Glutamatergic neuron (in vitro differentiated cells): Measurements from ENCODE around the gene NLRP1. TPM values are rescaled to one million over a fixed set of nuclear protein-coding genes. Genes with fewer than 3 reads are reported as not detected.

Experiments
- DNase-seq: peaks from one replicate; pipeline ENCODE4 v3.0.0; 2022
- H3K27ac Mint-ChIP-seq: one replicate; pipeline ENCODE4 v1.8.0; 2020; ENCODE audit warnings: mild to moderate bottlenecking, mixed read lengths, inconsistent platforms; ENCODE audit not compliant: unreplicated experiment
- H3K27me3 Mint-ChIP-seq: one replicate; pipeline ENCODE4 v1.8.0; 2020; ENCODE audit warnings: mild to moderate bottlenecking, moderate library complexity, mixed read lengths, inconsistent platforms; ENCODE audit not compliant: unreplicated experiment
- H3K36me3 Mint-ChIP-seq: one replicate; pipeline ENCODE4 v1.8.0; 2020; ENCODE audit warnings: mild to moderate bottlenecking, mixed read lengths, inconsistent platforms; ENCODE audit not compliant: unreplicated experiment
- H3K4me1 Mint-ChIP-seq: one replicate; pipeline ENCODE4 v1.8.0; 2020; ENCODE audit warnings: mild to moderate bottlenecking, low read depth, mixed read lengths, inconsistent platforms; ENCODE audit not compliant: unreplicated experiment
- H3K4me3 Mint-ChIP-seq: one replicate; pipeline ENCODE4 v1.8.0; 2020; ENCODE audit warnings: mild to moderate bottlenecking, mixed read lengths, inconsistent platforms; ENCODE audit not compliant: unreplicated experiment
- H3K9me3 Mint-ChIP-seq: one replicate; pipeline ENCODE4 v1.8.0; 2020; ENCODE audit warnings: mild to moderate bottlenecking, moderate library complexity, mixed read lengths, inconsistent platforms; ENCODE audit not compliant: unreplicated experiment
- total RNA-seq: library from RNA; stranded (reverse); fragmentation: NEBNext Ultra II Directional; extraction: Animal tissue kit (Norgen Biotek cat#: 25700); gene quantifications from one replicate; pipeline ENCODE4 v1.2.1, GENCODE V29; 2021; ENCODE audit not compliant: unreplicated experiment
- TF ChIP-seq, protein P1 (sequence below): fragments of 200-600 bp; sonication (generic); IDR thresholded peaks from one replicate; pipeline ENCODE4 v1.5.0; 2021; ENCODE audit not compliant: partially characterized antibody, unreplicated experiment

The NLRP1 gene
- total RNA-seq, 1 donor from 2014 or later: 69.5 TPM

DNA sequence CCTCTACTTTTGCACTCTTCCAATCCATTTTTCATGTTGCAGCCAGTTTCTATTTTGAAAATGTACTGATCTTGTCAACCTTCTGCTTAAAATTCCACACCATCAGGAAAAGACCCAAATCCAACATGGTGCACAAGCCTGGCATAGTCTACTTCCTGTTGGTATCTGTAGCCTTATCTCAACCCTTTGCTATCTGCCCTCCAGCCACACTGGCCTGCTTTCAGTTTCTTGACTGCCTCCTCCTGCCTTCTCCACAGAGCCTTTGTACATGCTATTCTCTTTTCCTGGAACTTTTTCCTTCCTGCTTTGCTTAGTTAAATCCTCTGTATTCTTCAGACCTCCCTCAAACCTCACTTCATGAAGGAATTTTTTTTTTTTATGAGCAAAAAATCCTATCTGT is 31.5 kb downstream of the NLRP1 start:
- no peak overlapping the region for H3K4me3 Mint-ChIP-seq
- TF ChIP-seq, protein P1, sequence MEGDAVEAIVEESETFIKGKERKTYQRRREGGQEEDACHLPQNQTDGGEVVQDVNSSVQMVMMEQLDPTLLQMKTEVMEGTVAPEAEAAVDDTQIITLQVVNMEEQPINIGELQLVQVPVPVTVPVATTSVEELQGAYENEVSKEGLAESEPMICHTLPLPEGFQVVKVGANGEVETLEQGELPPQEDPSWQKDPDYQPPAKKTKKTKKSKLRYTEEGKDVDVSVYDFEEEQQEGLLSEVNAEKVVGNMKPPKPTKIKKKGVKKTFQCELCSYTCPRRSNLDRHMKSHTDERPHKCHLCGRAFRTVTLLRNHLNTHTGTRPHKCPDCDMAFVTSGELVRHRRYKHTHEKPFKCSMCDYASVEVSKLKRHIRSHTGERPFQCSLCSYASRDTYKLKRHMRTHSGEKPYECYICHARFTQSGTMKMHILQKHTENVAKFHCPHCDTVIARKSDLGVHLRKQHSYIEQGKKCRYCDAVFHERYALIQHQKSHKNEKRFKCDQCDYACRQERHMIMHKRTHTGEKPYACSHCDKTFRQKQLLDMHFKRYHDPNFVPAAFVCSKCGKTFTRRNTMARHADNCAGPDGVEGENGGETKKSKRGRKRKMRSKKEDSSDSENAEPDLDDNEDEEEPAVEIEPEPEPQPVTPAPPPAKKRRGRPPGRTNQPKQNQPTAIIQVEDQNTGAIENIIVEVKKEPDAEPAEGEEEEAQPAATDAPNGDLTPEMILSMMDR: no peak
- no peaks in the 10 kb centered on the region for H3K36me3 Mint-ChIP-seq
- H3K27ac Mint-ChIP-seq: no peak overlapping the region
- H3K27me3 Mint-ChIP-seq: no peaks in the 10 kb centered on the region
- peaks cover 2% of the 10 kb centered on the region for H3K9me3 Mint-ChIP-seq
- DNase-seq: no peak
- no peaks in the 10 kb centered on the region for H3K4me1 Mint-ChIP-seq

DNA sequence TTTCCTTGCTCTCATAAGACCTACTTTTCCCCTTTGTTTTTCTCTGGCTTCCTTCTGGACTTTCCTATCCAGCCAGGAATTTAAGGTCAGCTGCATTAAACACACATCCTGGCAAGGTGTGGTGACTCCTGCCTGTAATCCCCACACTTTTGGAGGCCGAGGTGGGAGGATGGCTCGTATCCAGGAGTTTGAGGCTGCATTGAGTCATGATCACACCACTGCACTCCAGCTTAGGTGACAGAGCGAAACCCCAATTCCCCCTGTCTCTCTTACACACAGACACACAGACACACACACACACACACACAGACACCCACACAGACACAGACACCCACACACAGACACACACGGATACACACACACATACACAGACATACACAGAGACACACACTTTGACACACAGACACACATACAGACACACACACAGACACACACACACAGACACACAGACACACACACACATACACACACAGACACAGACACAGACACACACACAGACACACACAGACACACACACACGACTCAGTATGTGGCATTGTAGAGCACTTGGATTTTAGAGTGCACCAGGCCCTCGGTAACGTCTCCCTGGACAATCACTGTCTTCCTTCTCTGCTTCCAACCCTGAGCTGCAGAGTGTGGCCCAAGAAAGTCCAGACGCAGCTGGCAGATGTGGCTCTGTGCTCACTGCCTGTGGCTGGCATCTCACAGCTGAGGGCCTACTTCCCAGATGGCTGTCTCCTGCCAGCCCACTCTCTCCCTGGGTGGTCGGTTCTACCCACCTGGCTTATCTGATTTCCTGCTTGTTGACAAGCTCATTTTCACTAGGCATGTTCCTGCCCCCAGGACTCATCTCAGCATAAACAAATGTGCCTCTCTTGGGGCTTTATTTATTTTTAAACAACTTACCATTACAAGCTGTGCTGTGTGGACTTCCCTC is 39.0 kb downstream of the NLRP1 start:
- DNase-seq: no peak
- no peak overlapping the region for H3K4me3 Mint-ChIP-seq
- H3K27me3 Mint-ChIP-seq: peaks cover 7% of the 10 kb centered on the region
- H3K4me1 Mint-ChIP-seq: peaks cover 12% of the 10 kb centered on the region
- H3K9me3 Mint-ChIP-seq: peaks cover 1% of the 10 kb centered on the region
- TF ChIP-seq, protein P1: no peak
- peak overlapping the region; percentile 21 for H3K27ac Mint-ChIP-seq
- H3K36me3 Mint-ChIP-seq: peaks cover 6% of the 10 kb centered on the region

DNA sequence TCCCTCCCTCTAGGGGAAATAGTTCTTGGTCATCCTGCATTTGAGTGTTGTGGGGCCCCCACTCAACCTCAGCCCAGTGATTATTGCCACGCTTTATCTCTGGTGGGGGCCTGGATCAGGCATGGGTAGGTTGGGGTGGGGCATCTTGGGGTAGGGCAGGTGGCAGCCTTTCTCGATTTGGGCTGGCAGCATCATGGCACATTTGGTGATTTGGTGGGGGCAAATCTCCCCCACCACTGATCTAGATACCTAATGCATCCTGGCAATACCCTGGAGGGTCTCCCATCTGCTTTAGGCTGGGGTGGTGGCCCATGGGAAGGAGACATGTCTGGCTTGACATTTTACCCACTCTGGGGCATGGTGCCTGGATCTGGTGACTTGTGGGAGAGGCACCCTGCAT is 40.2 kb downstream of the NLRP1 start:
- Mint-ChIP-seq H3K9me3 (peaks cover 1% of the 10 kb centered on the region), H3K4me3 (no peak overlapping the region), H3K36me3 (peaks cover 6% of the 10 kb centered on the region), H3K4me1 (peaks cover 12% of the 10 kb centered on the region), H3K27ac (no peak overlapping the region), H3K27me3 (peaks cover 7% of the 10 kb centered on the region)
- TF ChIP-seq, protein P1: no peak
- no peak for DNase-seq

DNA sequence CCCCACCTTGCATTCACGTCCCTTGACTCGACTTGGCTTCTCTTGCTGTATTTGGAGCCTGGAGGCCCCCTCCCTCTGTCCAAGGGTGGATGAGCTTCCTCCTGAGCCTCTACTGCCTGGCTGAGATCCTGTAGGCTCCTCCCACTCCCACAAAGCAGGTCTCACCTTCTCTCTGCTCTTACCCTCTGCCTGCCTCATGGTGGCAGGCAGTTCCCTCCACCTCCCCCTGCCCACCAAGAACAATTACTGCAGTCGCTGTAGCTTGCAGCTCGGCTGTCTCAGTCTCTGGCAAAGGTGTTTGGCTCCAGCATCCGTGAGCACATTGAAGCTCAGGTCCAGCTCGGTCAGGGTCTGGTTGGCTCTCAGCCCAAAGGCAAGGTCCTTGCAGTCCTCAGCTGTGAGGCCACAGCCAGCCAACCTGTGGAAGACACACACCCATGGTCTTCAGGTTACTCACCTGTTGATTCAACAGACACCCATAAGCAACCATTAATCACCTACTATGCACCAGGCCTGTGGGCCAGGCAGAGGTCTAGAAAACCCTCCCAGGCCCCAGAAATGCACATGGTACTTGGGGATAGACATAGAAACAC is 42.6 kb downstream of the NLRP1 start:
- TF ChIP-seq, protein P1: no peak
- peaks cover 1% of the 10 kb centered on the region for H3K9me3 Mint-ChIP-seq
- peaks cover 12% of the 10 kb centered on the region for H3K4me1 Mint-ChIP-seq
- no peak overlapping the region for H3K27ac Mint-ChIP-seq
- peaks cover 6% of the 10 kb centered on the region for H3K36me3 Mint-ChIP-seq
- H3K4me3 Mint-ChIP-seq: no peak overlapping the region
- H3K27me3 Mint-ChIP-seq: peaks cover 9% of the 10 kb centered on the region
- DNase-seq: no peak

DNA sequence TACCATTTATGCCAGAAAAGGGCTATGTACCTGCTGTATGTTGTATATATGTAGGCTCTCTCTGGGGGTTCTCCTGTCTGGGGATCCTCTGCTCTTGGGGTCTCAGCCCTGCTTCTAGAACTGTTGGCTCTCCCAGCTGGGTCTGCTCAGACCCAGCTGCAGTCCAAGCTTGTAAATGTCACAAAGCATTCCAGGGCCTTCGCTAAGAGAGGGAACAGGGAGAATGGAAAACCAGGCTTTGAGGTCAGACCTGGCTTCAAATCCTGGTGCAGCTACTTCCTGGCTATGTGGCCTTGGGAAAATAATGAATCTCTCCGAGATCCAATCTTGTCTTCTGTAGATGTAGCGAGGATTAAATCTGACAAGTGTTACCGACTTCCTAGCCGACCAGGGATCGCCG is 44.0 kb downstream of the NLRP1 start:
- TF ChIP-seq, protein P1: no peak
- no peak overlapping the region for H3K27ac Mint-ChIP-seq
- peaks cover 2% of the 10 kb centered on the region for H3K4me1 Mint-ChIP-seq
- H3K4me3 Mint-ChIP-seq: no peak overlapping the region
- H3K9me3 Mint-ChIP-seq: peaks cover 3% of the 10 kb centered on the region
- DNase-seq: no peak
- peaks cover 9% of the 10 kb centered on the region for H3K27me3 Mint-ChIP-seq
- H3K36me3 Mint-ChIP-seq: peaks cover 6% of the 10 kb centered on the region
